Naive thymus-derived CD4-positive, alpha-beta T cell (primary cell): ENCODE data around the gene RHOD. TPM values are rescaled to one million over a fixed set of nuclear protein-coding genes. Genes with fewer than 3 reads are reported as not detected.
A peak's percentile ranks its signal among the peaks of the same experiment; 100 is the strongest.

Source experiments
- ATAC-seq: fragments of 150-1000 bp; cut with Tn5 transposase; 2 replicates; pipeline ENCODE4 v1.10.0; 2021; ENCODE audit warnings: mild to moderate bottlenecking, moderate library complexity
- CTCF ChIA-PET: fragments of 350-600 bp; sonication (Branson Sonifier 250); formaldehyde crosslinking; loops from one replicate; lab custom pipeline; 2021; ENCODE audit warnings: antibody characterized with exemption; lab: Charles Lee
- POLR2A ChIA-PET: fragments of 350-600 bp; sonication (Branson Sonifier 250); formaldehyde crosslinking; loops from one replicate; lab custom pipeline; 2021; ENCODE audit warnings: antibody characterized with exemption, inconsistent platforms; lab: Charles Lee
- DNase-seq, 9 donors: peaks; one replicate each; pipeline versions ENCODE4 v3.0.0 to v3.0.0-alpha.2; 2020 to 2022; ENCODE audit warnings: mixed read lengths in 1 of 9
- H3K27ac ChIP-seq: one replicate; pipeline ENCODE4 v1.7.0; 2013; ENCODE audit warnings: mild to moderate bottlenecking, low read depth, low read length, moderate library complexity
- H3K27me3 ChIP-seq, 2 donors: one replicate each; pipeline ENCODE4 v1.7.0; 2013; ENCODE audit warnings: low read length in 2 of 2, mild to moderate bottlenecking in 2 of 2, moderate library complexity in 2 of 2; ENCODE audit not compliant: control insufficient read depth in 2 of 2, insufficient read depth in 2 of 2
- H3K36me3 ChIP-seq, 3 experiments: 1 replicate in 2 of 3; 2 replicates in 1 of 3; pipeline ENCODE4 v1.7.0; 2013; ENCODE audit warnings: low read length in 3 of 3, mild to moderate bottlenecking in 3 of 3, moderate library complexity in 1 of 3; ENCODE audit not compliant: insufficient read depth in 3 of 3, control insufficient read depth in 2 of 3
- H3K4me1 ChIP-seq, 2 donors: one replicate each; pipeline ENCODE4 v1.7.0; 2013; ENCODE audit warnings: low read length in 2 of 2, mild to moderate bottlenecking in 2 of 2, moderate library complexity in 1 of 2; ENCODE audit not compliant: control insufficient read depth in 2 of 2, insufficient read depth in 2 of 2
- H3K4me3 ChIP-seq: 2 replicates; pipeline ENCODE4 v1.7.0; 2013; ENCODE audit warnings: mild to moderate bottlenecking, low read length
- H3K9me3 ChIP-seq, 3 experiments: 1 replicate in 2 of 3; 2 replicates in 1 of 3; pipeline ENCODE4 v1.7.0; 2013; ENCODE audit warnings: low read length in 3 of 3; ENCODE audit not compliant: control insufficient read depth in 2 of 3
- H3K27ac Mint-ChIP-seq, 9 donors: one replicate each; pipeline ENCODE4 v1.8.0; 2020 to 2022; ENCODE audit warnings: mixed read lengths in 9 of 9, mild to moderate bottlenecking in 8 of 9, moderate library complexity in 5 of 9, inconsistent platforms in 2 of 9
- H3K27me3 Mint-ChIP-seq, 5 donors: one replicate each; pipeline ENCODE4 v1.8.0; 2021 to 2022; ENCODE audit warnings: mixed read lengths in 5 of 5, mild to moderate bottlenecking in 1 of 5
- H3K36me3 Mint-ChIP-seq, 5 donors: one replicate each; pipeline ENCODE4 v1.8.0; 2020 to 2022; ENCODE audit warnings: mixed read lengths in 5 of 5, mild to moderate bottlenecking in 3 of 5, inconsistent platforms in 1 of 5
- H3K4me1 Mint-ChIP-seq, 7 donors: one replicate each; pipeline ENCODE4 v1.8.0; 2020 to 2022; ENCODE audit warnings: mixed read lengths in 7 of 7, mild to moderate bottlenecking in 3 of 7, inconsistent platforms in 1 of 7
- H3K4me3 Mint-ChIP-seq, 10 donors: one replicate each; pipeline ENCODE4 v1.8.0; 2020 to 2022; ENCODE audit warnings: mild to moderate bottlenecking in 10 of 10, mixed read lengths in 10 of 10, moderate library complexity in 6 of 10, inconsistent platforms in 2 of 10
- H3K9me3 Mint-ChIP-seq, 11 donors: one replicate each; pipeline ENCODE4 v1.8.0; 2020 to 2022; ENCODE audit warnings: mixed read lengths in 11 of 11, mild to moderate bottlenecking in 4 of 11, inconsistent platforms in 1 of 11, moderate library complexity in 1 of 11
- intact Hi-C, 2 donors: fragments of 100-400 bp; cut with micrococcal nuclease; formaldehyde crosslinking; loops; one replicate each; pipeline ENCODE4 v1.15.1; 2023
- polyA plus RNA-seq, 2 donors: library from polyadenylated mRNA; unstranded; fragments of 300-500 nt; fragmentation: Illumina TruSeq; gene quantifications; one replicate each; pipeline ENCODE4 v1.2.3, GENCODE V29; 2021
- total RNA-seq, 6 experiments: library from RNA in 5 of 6; stranded (reverse) in 5 of 6; gene quantifications; 1 replicate in 5 of 6; 2 replicates in 1 of 6; pipeline ENCODE4 v1.2.3 and lab custom pipeline; 2021 to 2026

Gene RHOD
- total and polyA plus RNA-seq, 7 experiments from 2014 or later: 0.34 to 1.3 (median 0.62) TPM; not detected in 4

GRCh38 chr11:67054836-67055523, 1.7 kb upstream of the RHOD start:
- Histone ChIP-seq H3K36me3 (no peaks in the 10 kb centered on the region), H3K4me3 (no peak overlapping the region), H3K9me3 (no peaks in the 10 kb centered on the region), H3K4me1 (peaks cover 0 to 6% of the 10 kb centered on the region in 2 donors), H3K27ac (no peak overlapping the region), H3K27me3 (no peaks in the 10 kb centered on the region)
- peak overlapping the region in 2 of 10 donors; percentile 62 to 80 for H3K4me3 Mint-ChIP-seq
- H3K27ac Mint-ChIP-seq: no peak overlapping the region
- intact Hi-C loops: loop anchor here (1.0 kb wide), 1 partner anchor 16 kb away; no protein-coding TSS in a partner anchor
- H3K27me3 Mint-ChIP-seq: peaks cover 8 to 24% (median 21%) of the 10 kb centered on the region in 5 donors
- H3K36me3 Mint-ChIP-seq: no peaks in the 10 kb centered on the region
- DNase-seq: no peak
- H3K9me3 Mint-ChIP-seq: peaks cover 0 to 1% (median 0%) of the 10 kb centered on the region in 11 donors
- H3K4me1 Mint-ChIP-seq: peaks cover 5 to 20% (median 13%) of the 10 kb centered on the region in 7 donors
- ChIA-PET CTCF (interaction anchor here (1.1 kb wide), 1 partner anchor 17 kb away, joined by 4 read pairs; no protein-coding TSS in a partner anchor), POLR2A (no interaction called here)
- no peak for ATAC-seq

GRCh38 chr11:67055812-67056211, 835 bp upstream of the RHOD start:
- H3K36me3 Mint-ChIP-seq: no peaks in the 10 kb centered on the region
- Histone ChIP-seq H3K36me3 (no peaks in the 10 kb centered on the region), H3K27me3 (no peaks in the 10 kb centered on the region), H3K4me3 (no peak overlapping the region), H3K27ac (no peak overlapping the region), H3K9me3 (no peaks in the 10 kb centered on the region), H3K4me1 (peaks cover 0 to 6% of the 10 kb centered on the region in 2 donors)
- H3K4me1 Mint-ChIP-seq: peaks cover 5 to 20% (median 13%) of the 10 kb centered on the region in 7 donors
- POLR2A ChIA-PET: no interaction called here
- ATAC-seq (no peak), DNase-seq (no peak)
- CTCF ChIA-PET: interaction anchor here (0.9 kb wide), 1 partner anchor 10 kb away, joined by 5 read pairs; no protein-coding TSS in a partner anchor
- H3K4me3 Mint-ChIP-seq: peak overlapping the region; percentile 6 to 82 (median 72)
- H3K27ac Mint-ChIP-seq: no peak overlapping the region
- H3K9me3 Mint-ChIP-seq: peaks cover 0 to 1% (median 0%) of the 10 kb centered on the region in 11 donors
- intact Hi-C loops: no loop called here
- H3K27me3 Mint-ChIP-seq: peaks cover 8 to 22% (median 21%) of the 10 kb centered on the region in 5 donors

- peaks cover 5 to 20% (median 13%) of the 10 kb centered on the region in 7 donors for H3K4me1 Mint-ChIP-seq
- intact Hi-C loops: no loop called here
- DNase-seq (no peak), ATAC-seq (no peak)
- H3K9me3 Mint-ChIP-seq: peaks cover 0 to 1% (median 0%) of the 10 kb centered on the region in 11 donors
- no peak overlapping the region for H3K4me3 ChIP-seq
- H3K27ac Mint-ChIP-seq: no peak overlapping the region
- ChIA-PET POLR2A (no interaction called here), CTCF (interaction anchor here (1.0 kb wide), 1 partner anchor 69 kb away, joined by 4 read pairs; no protein-coding TSS in a partner anchor)
- no peaks in the 10 kb centered on the region for H3K27me3 ChIP-seq
- H3K4me3 Mint-ChIP-seq: peak overlapping the region; percentile 49 to 75 (median 56)
- H3K4me1 ChIP-seq: peaks cover 0 to 6% of the 10 kb centered on the region in 2 donors
- H3K27me3 Mint-ChIP-seq: peaks cover 8 to 18% (median 10%) of the 10 kb centered on the region in 5 donors
- no peak overlapping the region for H3K27ac ChIP-seq
- H3K36me3 ChIP-seq: no peaks in the 10 kb centered on the region
- no peaks in the 10 kb centered on the region for H3K9me3 ChIP-seq
- H3K36me3 Mint-ChIP-seq: no peaks in the 10 kb centered on the region
Measured at GRCh38 chr11:67057205-67057672, 592 bp downstream of the RHOD start.

- no peaks in the 10 kb centered on the region for H3K36me3 Mint-ChIP-seq
- peaks cover 5 to 18% (median 8%) of the 10 kb centered on the region in 5 donors for H3K27me3 Mint-ChIP-seq
- H3K4me3 Mint-ChIP-seq: peak overlapping the region in 2 of 10 donors; percentile 16 to 23
- DNase-seq (no peak), ATAC-seq (no peak)
- intact Hi-C loops: no loop called here
- Histone ChIP-seq H3K9me3 (no peaks in the 10 kb centered on the region), H3K4me3 (no peak overlapping the region), H3K27me3 (no peaks in the 10 kb centered on the region), H3K36me3 (no peaks in the 10 kb centered on the region), H3K27ac (no peak overlapping the region), H3K4me1 (peaks cover 0 to 6% of the 10 kb centered on the region in 2 donors)
- peak overlapping the region in 1 of 9 donors; percentile 51 for H3K27ac Mint-ChIP-seq
- peaks cover 5 to 20% (median 13%) of the 10 kb centered on the region in 7 donors for H3K4me1 Mint-ChIP-seq
- ChIA-PET POLR2A (no interaction called here), CTCF (no interaction called here)
- no peaks in the 10 kb centered on the region for H3K9me3 Mint-ChIP-seq
Measured at GRCh38 chr11:67058506-67058905, 1.9 kb downstream of the RHOD start.

GRCh38 chr11:67059671-67060070, 3.0 kb downstream of the RHOD start:
- Mint-ChIP-seq H3K27me3 (peaks cover 0 to 11% (median 8%) of the 10 kb centered on the region in 5 donors), H3K36me3 (no peaks in the 10 kb centered on the region), H3K4me3 (no peak overlapping the region), H3K4me1 (peaks cover 5 to 19% (median 13%) of the 10 kb centered on the region in 7 donors), H3K27ac (no peak overlapping the region), H3K9me3 (peaks cover 0 to 1% (median 0%) of the 10 kb centered on the region in 11 donors)
- no peaks in the 10 kb centered on the region for H3K36me3 ChIP-seq
- H3K4me3 ChIP-seq: no peak overlapping the region
- no peaks in the 10 kb centered on the region for H3K27me3 ChIP-seq
- no peaks in the 10 kb centered on the region for H3K9me3 ChIP-seq
- H3K27ac ChIP-seq: no peak overlapping the region
- ChIA-PET CTCF (no interaction called here), POLR2A (no interaction called here)
- DNase-seq: no peak
- no peak for ATAC-seq
- peaks cover 0 to 6% of the 10 kb centered on the region in 2 donors for H3K4me1 ChIP-seq
- intact Hi-C loops: no loop called here

- Mint-ChIP-seq H3K9me3 (peaks cover 0 to 1% (median 0%) of the 10 kb centered on the region in 11 donors), H3K36me3 (no peaks in the 10 kb centered on the region), H3K4me3 (no peak overlapping the region), H3K27ac (no peak overlapping the region), H3K4me1 (peaks cover 5 to 17% (median 13%) of the 10 kb centered on the region in 7 donors), H3K27me3 (peaks cover 0 to 11% (median 8%) of the 10 kb centered on the region in 5 donors)
- CTCF ChIA-PET: no interaction called here
- H3K27ac ChIP-seq: no peak overlapping the region
- no peaks in the 10 kb centered on the region for H3K9me3 ChIP-seq
- peaks cover 0 to 6% of the 10 kb centered on the region in 2 donors for H3K4me1 ChIP-seq
- POLR2A ChIA-PET: no interaction called here
- DNase-seq (no peak), ATAC-seq (no peak)
- intact Hi-C loops: no loop called here
- H3K4me3 ChIP-seq: no peak overlapping the region
- no peaks in the 10 kb centered on the region for H3K36me3 ChIP-seq
- no peaks in the 10 kb centered on the region for H3K27me3 ChIP-seq
Measured at GRCh38 chr11:67060111-67060522, 3.5 kb downstream of the RHOD start.
